Osteoblast (primary cell): ENCODE results near the gene CLEC16A. TPM values are rescaled to one million over a fixed set of nuclear protein-coding genes. Genes with fewer than 3 reads are reported as not detected.

Source experiments
- DNase-seq: peaks from one replicate; pipeline ENCODE4 v3.0.0; 2011; ENCODE audit warnings: low spot score, mixed read lengths; ENCODE audit not compliant: insufficient read length; ENCODE audit errors: missing footprints
- H2AFZ ChIP-seq: 2 replicates; pipeline ENCODE4 v1.6.0; 2011; ENCODE audit warnings: mild to moderate bottlenecking, low read length
- H3K27ac ChIP-seq: 2 replicates; pipeline ENCODE4 v1.5.1; 2011; ENCODE audit warnings: mild to moderate bottlenecking, low read depth, low read length, moderate library complexity
- H3K27me3 ChIP-seq: 2 replicates; pipeline ENCODE4 v1.6.0; 2012; ENCODE audit warnings: mild to moderate bottlenecking, control low read depth, inconsistent platforms, low read length, moderate library complexity; ENCODE audit not compliant: insufficient read depth
- H3K36me3 ChIP-seq: 2 replicates; pipeline ENCODE4 v1.5.1; 2011; ENCODE audit warnings: mild to moderate bottlenecking, low read length, control low read depth, moderate library complexity; ENCODE audit not compliant: insufficient read depth
- H3K4me1 ChIP-seq: 2 replicates; pipeline ENCODE4 v1.5.1; 2011; ENCODE audit warnings: mild to moderate bottlenecking, low read length, control low read depth, moderate library complexity; ENCODE audit not compliant: insufficient read depth
- H3K4me2 ChIP-seq: 2 replicates; pipeline ENCODE4 v1.6.0; 2011; ENCODE audit warnings: mild to moderate bottlenecking, low read length; ENCODE audit not compliant: insufficient read depth
- H3K4me3 ChIP-seq: fragments of 200-600 bp; sonication (generic); 3 replicates; pipeline ENCODE4 v1.5.1; 2012; ENCODE audit warnings: mild to moderate bottlenecking, low read length, inconsistent platforms; ENCODE audit not compliant: insufficient read depth
- H3K79me2 ChIP-seq: 2 replicates; pipeline ENCODE4 v1.6.0; 2012; ENCODE audit warnings: mild to moderate bottlenecking, low read length, control low read depth, inconsistent platforms; ENCODE audit not compliant: insufficient read depth
- H3K9me3 ChIP-seq: 2 replicates; pipeline ENCODE4 v1.5.1; 2011; ENCODE audit warnings: low read depth, low read length, control low read depth
- H4K20me1 ChIP-seq: 2 replicates; pipeline ENCODE4 v1.6.0; 2012; ENCODE audit warnings: mild to moderate bottlenecking, low read length, control low read depth; ENCODE audit not compliant: insufficient read depth
- total RNA-seq: library from RNA; depleted of rRNA; stranded (reverse); fragments of >200 nt; gene quantifications from 2 replicates; pipeline ENCODE4 v1.2.3, GENCODE V29; 2012
- TF ChIP-seq, protein P1 (sequence below): IDR thresholded peaks from 2 replicates; pipeline ENCODE4 v1.5.1; 2011; ENCODE audit warnings: mild to moderate bottlenecking, low read depth, low read length, moderate library complexity; ENCODE audit errors: extremely low read depth

CLEC16A gene
- total RNA-seq, 1 donor: 25.7 TPM

DNA sequence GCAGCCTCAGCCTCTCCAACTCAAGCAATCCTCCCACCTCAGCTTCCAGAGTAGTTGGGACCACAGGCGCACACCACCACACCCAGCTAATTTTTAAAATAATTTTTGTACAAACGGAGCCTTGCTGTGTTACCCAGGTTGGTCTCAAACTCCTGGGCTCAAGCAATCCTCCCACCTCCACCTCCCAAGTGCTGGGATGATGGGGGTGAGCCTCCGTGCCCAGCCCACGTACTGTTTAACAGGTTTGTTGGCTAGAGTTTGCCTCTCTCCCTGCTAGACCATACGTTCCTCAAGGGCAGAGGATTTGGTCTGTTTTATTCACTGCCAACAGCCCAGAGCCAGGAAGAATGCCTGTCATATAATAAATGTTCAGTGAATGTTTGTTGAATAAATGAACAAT lies 285.1 kb downstream of the CLEC16A start:
- no peak overlapping the region for H2AFZ ChIP-seq
- H3K9me3 ChIP-seq: no peaks in the 10 kb centered on the region
- H4K20me1 ChIP-seq: no peaks in the 10 kb centered on the region
- DNase-seq: no peak
- no peaks in the 10 kb centered on the region for H3K79me2 ChIP-seq
- TF ChIP-seq, protein P1, sequence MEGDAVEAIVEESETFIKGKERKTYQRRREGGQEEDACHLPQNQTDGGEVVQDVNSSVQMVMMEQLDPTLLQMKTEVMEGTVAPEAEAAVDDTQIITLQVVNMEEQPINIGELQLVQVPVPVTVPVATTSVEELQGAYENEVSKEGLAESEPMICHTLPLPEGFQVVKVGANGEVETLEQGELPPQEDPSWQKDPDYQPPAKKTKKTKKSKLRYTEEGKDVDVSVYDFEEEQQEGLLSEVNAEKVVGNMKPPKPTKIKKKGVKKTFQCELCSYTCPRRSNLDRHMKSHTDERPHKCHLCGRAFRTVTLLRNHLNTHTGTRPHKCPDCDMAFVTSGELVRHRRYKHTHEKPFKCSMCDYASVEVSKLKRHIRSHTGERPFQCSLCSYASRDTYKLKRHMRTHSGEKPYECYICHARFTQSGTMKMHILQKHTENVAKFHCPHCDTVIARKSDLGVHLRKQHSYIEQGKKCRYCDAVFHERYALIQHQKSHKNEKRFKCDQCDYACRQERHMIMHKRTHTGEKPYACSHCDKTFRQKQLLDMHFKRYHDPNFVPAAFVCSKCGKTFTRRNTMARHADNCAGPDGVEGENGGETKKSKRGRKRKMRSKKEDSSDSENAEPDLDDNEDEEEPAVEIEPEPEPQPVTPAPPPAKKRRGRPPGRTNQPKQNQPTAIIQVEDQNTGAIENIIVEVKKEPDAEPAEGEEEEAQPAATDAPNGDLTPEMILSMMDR: no peak
- no peak overlapping the region for H3K4me3 ChIP-seq
- H3K27ac ChIP-seq: no peak overlapping the region
- H3K4me1 ChIP-seq: no peaks in the 10 kb centered on the region
- H3K36me3 ChIP-seq: no peaks in the 10 kb centered on the region
- no peaks in the 10 kb centered on the region for H3K27me3 ChIP-seq
- no peak overlapping the region for H3K4me2 ChIP-seq

- no peaks in the 10 kb centered on the region for H3K27me3 ChIP-seq
- TF ChIP-seq, protein P1: no peak
Observed at GRCh38 chr16:11229906-11230305, 285.5 kb downstream of the CLEC16A start.

GRCh38 chr16:11231367-11231970 lies 287.1 kb downstream of the CLEC16A start:
- TF ChIP-seq, protein P1: no peak
- H2AFZ ChIP-seq: no peak overlapping the region
- no peaks in the 10 kb centered on the region for H3K9me3 ChIP-seq
- H3K27ac ChIP-seq: no peak overlapping the region
- no peaks in the 10 kb centered on the region for H3K27me3 ChIP-seq
- H3K4me2 ChIP-seq: no peak overlapping the region
- DNase-seq: no peak
- H3K4me1 ChIP-seq: no peaks in the 10 kb centered on the region
- no peaks in the 10 kb centered on the region for H4K20me1 ChIP-seq
- H3K79me2 ChIP-seq: no peaks in the 10 kb centered on the region
- H3K36me3 ChIP-seq: no peaks in the 10 kb centered on the region
- H3K4me3 ChIP-seq: no peak overlapping the region

More at GRCh38 chr16:11229906-11230305, 285.5 kb downstream of the CLEC16A start:
- Histone ChIP-seq H4K20me1 (no peaks in the 10 kb centered on the region), H3K27ac (no peak overlapping the region), H3K4me2 (no peak overlapping the region), H3K4me3 (no peak overlapping the region), H2AFZ (no peak overlapping the region), H3K79me2 (no peaks in the 10 kb centered on the region), H3K36me3 (no peaks in the 10 kb centered on the region), H3K4me1 (no peaks in the 10 kb centered on the region), H3K9me3 (no peaks in the 10 kb centered on the region)
- no peak for DNase-seq

Other genes starting within 250 kb of the CLEC16A start
- 0.29 and 0.36 TPM in 2 replicates for gene TEKT5, start 249.6 kb upstream of the CLEC16A start, total RNA-seq
- 19.5 and 20.0 TPM in 2 replicates for gene NUBP1, start 200.7 kb upstream of the CLEC16A start, total RNA-seq
- under 0.01 TPM in 1 of 2 replicates, not detected in the other for gene TVP23A, start 125.8 kb upstream of the CLEC16A start, total RNA-seq
- 2.5 and 2.7 TPM in 2 replicates for gene CIITA, start 67.4 kb upstream of the CLEC16A start, total RNA-seq
- gene DEXI, start 2.1 kb upstream of the CLEC16A start, total RNA-seq: 32.7 and 34.0 TPM in 2 replicates